GM12864 (cell line): ENCODE measurements around the gene TXK.

Experiments used
- DNase-seq: peaks from one replicate; pipeline ENCODE4 v3.0.0-alpha.2; 2011; ENCODE audit warnings: low read depth
- H3K4me3 ChIP-seq: 2 replicates; pipeline ENCODE4 v1.5.1; 2011; ENCODE audit warnings: mild to moderate bottlenecking, low read depth, low read length, control low read depth
- CTCF ChIP-seq: IDR thresholded peaks from 2 replicates; pipeline ENCODE4 v1.5.1; 2011; ENCODE audit warnings: low read depth, mild to moderate bottlenecking, moderate library complexity, low read length, control low read depth, inconsistent platforms; ENCODE audit errors: missing control alignments

TXK gene

GRCh38 chr4:48047421-48047844 lies 86.6 kb downstream of the TXK start:
- peak; percentile 80 for DNase-seq
- H3K4me3 ChIP-seq = no peak overlapping the region
- no peak for TF ChIP-seq CTCF

- no peak for DNase-seq
- no peak overlapping the region for H3K4me3 ChIP-seq
- TF ChIP-seq CTCF = no peak
Measured at GRCh38 chr4:48046059-48046458, 88.0 kb downstream of the TXK start.

GRCh38 chr4:48044298-48044697 lies 89.8 kb downstream of the TXK start:
- DNase-seq = no peak
- H3K4me3 ChIP-seq = no peak overlapping the region
- no peak for TF ChIP-seq CTCF

- H3K4me3 ChIP-seq = no peak overlapping the region
- no peak for DNase-seq
- no peak for TF ChIP-seq CTCF
Measured at GRCh38 chr4:48043504-48043903, 90.5 kb downstream of the TXK start.

- DNase-seq = no peak
- no peak for TF ChIP-seq CTCF
- H3K4me3 ChIP-seq = no peak overlapping the region
Measured at GRCh38 chr4:48042979-48043461, 91.0 kb downstream of the TXK start.

- TF ChIP-seq CTCF = no peak
Measured at GRCh38 chr4:48041535-48042137, 92.4 kb downstream of the TXK start.

GRCh38 chr4:48039561-48039960 lies 94.5 kb downstream of the TXK start:
- DNase-seq = no peak
- H3K4me3 ChIP-seq = no peak overlapping the region
- TF ChIP-seq CTCF = no peak

More at GRCh38 chr4:48041535-48042137, 92.4 kb downstream of the TXK start:
- DNase-seq = no peak
- no peak overlapping the region for H3K4me3 ChIP-seq
